Adrenal gland (tissue), 12 donors: ENCODE measurements around the gene ZFAND6. TPM values are rescaled to one million over a fixed set of nuclear protein-coding genes. Genes with fewer than 3 reads are reported as not detected.
"Not testable (repeated sequence)": the region's sequence is repeated elsewhere in the genome, so short reads cannot be mapped to it uniquely, and the experiment has no call there.

ENCODE experiments used
- DNase-seq, 7 donors: peaks; one replicate each; pipeline ENCODE4 v3.0.0-alpha.2; 2019 to 2020
- H3K27ac ChIP-seq, 5 donors: fragments of 200-600 bp; sonication (generic) in 4 of 5; 1 replicate in 3 of 5; 2 replicates in 2 of 5; pipeline versions ENCODE4 v1.5.1 to v1.8.0; 2016 to 2020; ENCODE audit warnings: mild to moderate bottlenecking in 1 of 5
- H3K27me3 ChIP-seq: fragments of 200-600 bp; 2 replicates; pipeline ENCODE4 v1.8.0; 2021
- H3K36me3 ChIP-seq, 2 donors: fragments of 200-600 bp; replicated peaks in 1 of 2; 1 replicate in 1 of 2; 2 replicates in 1 of 2; pipeline versions ENCODE4 v1.5.1 to v1.8.0; 2018 to 2022
- H3K4me1 ChIP-seq, 2 donors: fragments of 200-600 bp; replicated peaks in 1 of 2; 1 replicate in 1 of 2; 2 replicates in 1 of 2; pipeline versions ENCODE4 v1.5.1 to v1.8.0; 2018 to 2021
- H3K4me3 ChIP-seq, 4 donors: fragments of 200-600 bp; sonication (generic) in 3 of 4; one replicate each; pipeline ENCODE4 v1.5.1; 2016 to 2018
- H3K9me3 ChIP-seq, 3 donors: fragments of 200-600 bp; sonication (generic) in 1 of 3; replicated peaks in 1 of 3; 1 replicate in 2 of 3; 2 replicates in 1 of 3; pipeline versions ENCODE4 v1.5.1 to v1.8.0; 2016 to 2021
- POLR2A ChIP-seq, 2 donors: fragments of 450-650 bp; IDR thresholded peaks; one replicate each; pipeline ENCODE4 v1.6.1; 2017; ENCODE audit warnings: antibody characterized with exemption in 2 of 2, mild to moderate bottlenecking in 2 of 2, moderate library complexity in 1 of 2
- WGBS, 4 donors: extraction: QIAGEN DNeasy Blood & Tissue Kit in 2 of 4; methylation state at CpG; one replicate each; pipeline versions ENCODE4 v1.1.5 to v1.1.7; 2013 to 2017; 5-methylcytosine and 5-hydroxymethylcytosine counted together
- intact Hi-C, 2 donors: fragments of 100-400 bp; cut with DNase I; formaldehyde crosslinking; loops; one replicate each; pipeline versions ENCODE4 v1.14.1 to v1.15.0; 2022 to 2023
- polyA plus RNA-seq, 3 donors: library from polyadenylated mRNA; stranded (reverse); fragments of 200-250 nt in 2 of 3; fragments of 350-450 nt in 1 of 3; fragmentation: Illumina TruSeq in 1 of 3; extraction: RNeasy Lipid Tissue Mini Kit (QIAGEN cat#74804) in 1 of 3; gene quantifications; one replicate each; pipeline ENCODE4 v1.2.3, GENCODE V29; 2013 to 2014
- total RNA-seq, 9 donors: library from RNA; depleted of rRNA in 4 of 9; stranded (reverse); fragments of >200 nt in 4 of 9; fragments of 120-200 nt in 1 of 9; fragmentation: NEBNext Ultra II Directional in 1 of 9; extraction: Animal tissue kit (Norgen Biotek cat#: 25700) in 1 of 9; gene quantifications; one replicate each; pipeline versions ENCODE4 v1.1.0 to v1.2.4, GENCODE V29; 2013 to 2023
- TF ChIP-seq, protein P1 (sequence below), 6 experiments: fragments of 450-650 bp in 4 of 6; fragments of 200-600 bp in 2 of 6; sonication (generic) in 1 of 6; IDR thresholded peaks; 1 replicate in 5 of 6; 2 replicates in 1 of 6; pipeline versions ENCODE4 v1.5.1 to v1.8.0; 2016 to 2021; ENCODE audit warnings: antibody characterized with exemption in 6 of 6, mild to moderate bottlenecking in 2 of 6, moderate library complexity in 1 of 6
- donor health status: healthy with polysubstance abuse.
- donor health status: Bipolar disorder and iron deficiency.
- donor health status: DM: yes; HTN: yes; CAD: no.
- donor health status: DM: no; HTN: no; CAD: no.
- donor health status: DM: no; HTN: no; CAD: no.
- donor health status: DM: yes; HTN: yes; CAD: no.

Gene ZFAND6
- total and polyA plus RNA-seq, 12 donors, result 46.5 to 197 (median 105) TPM

DNA sequence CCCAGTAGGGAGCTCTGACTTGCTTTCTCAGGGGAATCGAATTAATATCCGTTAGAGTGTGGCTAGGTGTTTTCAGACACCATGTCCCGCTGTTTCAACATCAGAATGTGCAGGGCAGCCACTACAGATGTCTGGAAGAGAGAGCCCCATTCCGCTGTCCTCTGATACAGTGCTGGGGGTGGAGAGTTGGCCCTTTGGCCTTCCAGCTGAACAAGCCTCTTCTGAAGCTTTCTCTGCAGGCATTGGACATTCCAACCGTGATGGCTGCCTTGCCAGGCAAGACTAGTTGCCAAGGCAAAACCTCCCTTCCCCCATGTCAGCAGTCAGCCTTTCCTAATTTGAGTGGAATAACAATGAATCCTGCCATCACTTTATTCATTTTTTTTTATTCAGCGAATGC lies 94.9 kb downstream of the ZFAND6 start:
- TF ChIP-seq, protein P1, sequence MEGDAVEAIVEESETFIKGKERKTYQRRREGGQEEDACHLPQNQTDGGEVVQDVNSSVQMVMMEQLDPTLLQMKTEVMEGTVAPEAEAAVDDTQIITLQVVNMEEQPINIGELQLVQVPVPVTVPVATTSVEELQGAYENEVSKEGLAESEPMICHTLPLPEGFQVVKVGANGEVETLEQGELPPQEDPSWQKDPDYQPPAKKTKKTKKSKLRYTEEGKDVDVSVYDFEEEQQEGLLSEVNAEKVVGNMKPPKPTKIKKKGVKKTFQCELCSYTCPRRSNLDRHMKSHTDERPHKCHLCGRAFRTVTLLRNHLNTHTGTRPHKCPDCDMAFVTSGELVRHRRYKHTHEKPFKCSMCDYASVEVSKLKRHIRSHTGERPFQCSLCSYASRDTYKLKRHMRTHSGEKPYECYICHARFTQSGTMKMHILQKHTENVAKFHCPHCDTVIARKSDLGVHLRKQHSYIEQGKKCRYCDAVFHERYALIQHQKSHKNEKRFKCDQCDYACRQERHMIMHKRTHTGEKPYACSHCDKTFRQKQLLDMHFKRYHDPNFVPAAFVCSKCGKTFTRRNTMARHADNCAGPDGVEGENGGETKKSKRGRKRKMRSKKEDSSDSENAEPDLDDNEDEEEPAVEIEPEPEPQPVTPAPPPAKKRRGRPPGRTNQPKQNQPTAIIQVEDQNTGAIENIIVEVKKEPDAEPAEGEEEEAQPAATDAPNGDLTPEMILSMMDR (IDR thresholded peaks at IDR 0.05), result no peak
- no peak for TF ChIP-seq POLR2A (IDR thresholded peaks at IDR 0.05)
- intact Hi-C loops, result no loop called here
- Histone ChIP-seq H3K27ac (peak overlapping the region in 2 of 5 donors; percentile 84 to 94), H3K9me3 (no peaks in the 10 kb centered on the region), H3K27me3 (no peaks in the 10 kb centered on the region), H3K4me1 (peaks cover 35 to 36% of the 10 kb centered on the region in 2 donors), H3K36me3 (peaks cover 0 to 9% of the 10 kb centered on the region in 2 donors), H3K4me3 (peak overlapping the region in 1 of 4 donors; percentile 81)
- peak in 4 of 7 donors; percentile 26 to 54 (median 42) for DNase-seq
- WGBS, 4 donors, result 75 to 87% (median 86%) methylated on average over 6 of the region's 6 CpGs

DNA sequence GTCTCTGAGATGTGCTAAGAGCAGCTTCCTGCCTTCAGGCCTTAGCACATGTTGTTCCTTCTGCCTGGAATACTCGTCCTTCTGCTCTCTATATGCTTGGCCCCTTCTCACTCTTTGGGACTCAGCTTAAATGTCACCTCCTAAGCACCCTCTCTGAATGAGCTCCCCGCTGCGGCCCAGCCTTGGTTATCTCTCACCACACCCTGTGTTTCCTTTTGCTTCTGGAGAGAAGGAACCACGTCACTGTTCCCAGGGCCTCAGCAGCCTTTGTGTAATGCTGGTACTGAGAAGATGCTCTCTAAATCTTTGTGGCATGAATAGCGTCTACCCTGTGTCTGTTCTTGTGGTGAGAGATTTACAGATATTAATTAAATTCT lies 95.5 kb downstream of the ZFAND6 start:
- peak in 1 of 7 donors; percentile 48 for DNase-seq
- Histone ChIP-seq H3K27ac (peak overlapping the region; percentile 18 to 72 (median 55)), H3K4me3 (no peak overlapping the region), H3K27me3 (no peaks in the 10 kb centered on the region), H3K36me3 (peaks cover 0 to 9% of the 10 kb centered on the region in 2 donors), H3K4me1 (peaks cover 39 to 42% of the 10 kb centered on the region in 2 donors), H3K9me3 (no peaks in the 10 kb centered on the region)
- WGBS, 4 donors, result 72 to 79% (median 75%) methylated on average over 5 of the region's 5 CpGs
- TF ChIP-seq POLR2A (IDR thresholded peaks at IDR 0.05), result no peak
- TF ChIP-seq, protein P1 (IDR thresholded peaks at IDR 0.05), result no peak
- intact Hi-C loops, result no loop called here

DNA sequence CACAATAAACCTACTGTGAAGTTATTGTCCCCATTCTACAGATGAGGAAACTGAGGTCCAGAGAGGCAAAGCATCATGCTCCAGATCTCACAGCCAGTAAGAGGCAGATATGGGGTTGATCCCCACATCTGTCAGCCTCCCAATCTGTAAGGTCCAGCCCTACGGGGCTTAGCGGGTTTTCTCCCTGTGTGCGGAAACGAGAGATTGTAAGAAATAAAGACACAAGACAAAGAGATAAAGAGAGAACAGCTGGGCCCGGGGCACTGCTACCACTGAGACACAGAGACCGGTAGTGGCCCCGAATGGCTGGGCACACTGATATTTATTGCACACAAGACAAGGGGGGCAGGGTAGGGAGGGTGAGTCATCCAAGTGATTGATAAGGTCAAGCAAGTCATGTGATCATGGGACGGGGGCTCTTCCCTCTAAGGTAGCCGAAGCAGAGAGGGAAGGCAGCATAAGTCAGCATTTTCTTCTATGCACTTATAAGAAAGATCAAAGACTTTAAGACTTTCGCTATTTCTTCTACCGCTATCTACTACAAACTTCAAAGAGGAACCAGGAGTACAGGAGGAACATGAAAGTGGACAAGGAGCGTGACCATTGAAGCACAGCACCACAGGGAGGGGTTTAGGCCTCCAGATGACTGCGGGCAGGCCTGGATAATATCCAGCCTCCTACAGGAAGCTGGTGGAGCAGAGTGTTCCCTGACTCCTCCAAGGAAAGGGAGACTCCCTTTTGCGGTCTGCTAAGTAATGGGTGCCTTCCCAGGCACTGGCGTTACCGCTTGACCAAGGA lies 96.1 kb downstream of the ZFAND6 start:
- intact Hi-C loops, H3K36me3 ChIP-seq, H3K27me3 ChIP-seq, H3K9me3 ChIP-seq: not testable (repeated sequence)
- Histone ChIP-seq H3K4me1 (peaks cover 45 to 48% of the 10 kb centered on the region in 2 donors), H3K27ac (peak overlapping the region; percentile 18 to 72 (median 55)), H3K4me3 (peak overlapping the region in 1 of 4 donors; percentile 6)
- 36 to 44% (median 40%) methylated on average over 14 to 16 of the region's 16 CpGs for WGBS, 4 donors
- peak; percentile 71 to 93 (median 80) for DNase-seq
- peak in 1 of 2 donors; percentile 72 for TF ChIP-seq POLR2A (IDR thresholded peaks at IDR 0.05)

DNA sequence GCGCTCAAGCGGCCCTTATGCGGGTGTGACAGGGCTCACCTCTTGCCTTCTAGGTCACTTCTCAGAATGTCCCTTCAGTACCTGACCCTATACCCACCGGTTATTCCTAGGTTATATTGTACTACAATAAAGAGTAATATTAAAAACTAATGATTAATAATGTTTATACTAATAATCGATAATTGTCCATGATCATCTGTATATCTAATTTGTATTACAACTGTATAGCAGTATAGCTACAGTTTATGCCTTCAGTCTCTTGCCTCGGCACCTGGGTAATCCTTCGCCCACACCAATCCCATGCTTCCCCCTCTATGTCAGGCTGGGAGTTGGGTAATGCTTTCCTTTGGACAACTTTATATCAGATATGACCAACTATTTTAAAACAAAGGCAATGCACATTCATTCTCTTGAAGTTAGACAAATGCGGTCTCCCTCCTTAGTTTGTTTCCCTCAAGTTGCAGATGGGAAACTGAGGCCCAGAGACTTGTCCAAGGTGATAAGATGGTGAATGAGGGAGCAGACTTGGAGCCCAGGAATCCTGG lies 96.8 kb downstream of the ZFAND6 start:
- peaks cover 0 to 9% of the 10 kb centered on the region in 2 donors for H3K36me3 ChIP-seq
- H3K27me3 ChIP-seq, result no peaks in the 10 kb centered on the region
- no peak for DNase-seq
- intact Hi-C loops, result no loop called here
- WGBS, 4 donors, result 79 to 90% (median 85%) methylated on average over 8 of the region's 8 CpGs
- H3K27ac ChIP-seq, result peak overlapping the region in 4 of 5 donors; percentile 21 to 72 (median 57)
- H3K4me3 ChIP-seq, result no peak overlapping the region
- no peak for TF ChIP-seq POLR2A (IDR thresholded peaks at IDR 0.05)
- TF ChIP-seq, protein P1 (IDR thresholded peaks at IDR 0.05), result no peak
- peaks cover 52 to 55% of the 10 kb centered on the region in 2 donors for H3K4me1 ChIP-seq
- no peaks in the 10 kb centered on the region for H3K9me3 ChIP-seq
